Measurements from ENCODE around the gene CCND3.

DNA sequence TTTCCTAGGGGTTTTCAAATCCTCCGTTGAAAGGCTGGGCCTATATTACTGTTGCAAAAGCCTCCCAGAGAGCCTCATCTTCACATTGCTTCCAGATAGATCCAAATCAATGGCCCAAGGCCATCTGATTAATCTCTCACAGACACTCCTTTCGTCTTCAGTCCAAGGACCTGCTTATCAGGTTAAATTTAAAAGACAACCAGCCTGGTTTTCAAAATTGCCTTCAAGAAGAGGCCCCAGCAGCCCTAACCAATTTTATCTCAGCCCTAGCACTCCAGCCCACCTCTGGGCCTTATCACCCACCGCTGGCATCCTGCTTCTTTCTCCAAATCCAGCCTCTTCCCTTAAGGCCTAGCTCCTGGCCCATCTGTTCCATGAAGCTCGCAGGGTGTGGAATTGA, 15.5 kb upstream of the CCND3 start:
- TF ChIP-seq, protein P1, sequence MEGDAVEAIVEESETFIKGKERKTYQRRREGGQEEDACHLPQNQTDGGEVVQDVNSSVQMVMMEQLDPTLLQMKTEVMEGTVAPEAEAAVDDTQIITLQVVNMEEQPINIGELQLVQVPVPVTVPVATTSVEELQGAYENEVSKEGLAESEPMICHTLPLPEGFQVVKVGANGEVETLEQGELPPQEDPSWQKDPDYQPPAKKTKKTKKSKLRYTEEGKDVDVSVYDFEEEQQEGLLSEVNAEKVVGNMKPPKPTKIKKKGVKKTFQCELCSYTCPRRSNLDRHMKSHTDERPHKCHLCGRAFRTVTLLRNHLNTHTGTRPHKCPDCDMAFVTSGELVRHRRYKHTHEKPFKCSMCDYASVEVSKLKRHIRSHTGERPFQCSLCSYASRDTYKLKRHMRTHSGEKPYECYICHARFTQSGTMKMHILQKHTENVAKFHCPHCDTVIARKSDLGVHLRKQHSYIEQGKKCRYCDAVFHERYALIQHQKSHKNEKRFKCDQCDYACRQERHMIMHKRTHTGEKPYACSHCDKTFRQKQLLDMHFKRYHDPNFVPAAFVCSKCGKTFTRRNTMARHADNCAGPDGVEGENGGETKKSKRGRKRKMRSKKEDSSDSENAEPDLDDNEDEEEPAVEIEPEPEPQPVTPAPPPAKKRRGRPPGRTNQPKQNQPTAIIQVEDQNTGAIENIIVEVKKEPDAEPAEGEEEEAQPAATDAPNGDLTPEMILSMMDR (conservative IDR thresholded peaks at IDR 0.05), result no peak
- TF ChIP-seq EZH2 (IDR thresholded peaks at IDR 0.05; ENCODE audit: low read depth), result no peak
